Panc1 (cell line): ENCODE measurements around the gene SUCO. TPM values are rescaled to one million over a fixed set of nuclear protein-coding genes. Genes with fewer than 3 reads are reported as not detected.

Experiments used
- ATAC-seq: fragments of 200-7000 bp; cut with Tn5 transposase; 2 replicates; pipeline ENCODE4 v1.9.1; 2020; ENCODE audit warnings: mild to moderate bottlenecking, moderate library complexity
- BruUV-seq: library from RNA; stranded (reverse); fragments of 400-500 nt; replicated peaks from 2 replicates; lab custom pipeline; 2021; lab: Mats Ljungman, UMichigan
- CTCF ChIA-PET: fragments of 300-600 bp; sonication (Branson Sonifier 250); formaldehyde crosslinking; loops from one replicate; lab custom pipeline; 2022; ENCODE audit warnings: antibody characterized with exemption; lab: Charles Lee
- POLR2A ChIA-PET: fragments of 300-600 bp; sonication (Branson Sonifier 250); formaldehyde crosslinking; loops from one replicate; lab custom pipeline; 2022; ENCODE audit warnings: antibody characterized with exemption; lab: Charles Lee
- DNase-seq: peaks from one replicate; pipeline ENCODE4 v3.0.0-alpha.2; 2010; ENCODE audit warnings: low read depth, low spot score
- H3K27ac ChIP-seq: 2 replicates; pipeline ENCODE4 v1.5.1; 2011; ENCODE audit warnings: mild to moderate bottlenecking, low read length, inconsistent platforms
- H3K27me3 ChIP-seq: fragments of 200-500 bp; sonication (Bioruptor generic); 2 replicates; pipeline ENCODE4 v1.6.0; 2014; ENCODE audit warnings: low read length, inconsistent platforms; ENCODE audit not compliant: control insufficient read depth, insufficient read depth
- H3K36me3 ChIP-seq: fragments of 200-500 bp; sonication (Bioruptor generic); 2 replicates; pipeline ENCODE4 v1.5.1; 2014; ENCODE audit warnings: inconsistent platforms, mild to moderate bottlenecking, low read length, moderate library complexity; ENCODE audit not compliant: control insufficient read depth, insufficient read depth
- H3K4me1 ChIP-seq: 2 replicates; pipeline ENCODE4 v1.5.1; 2011; ENCODE audit warnings: inconsistent platforms, mild to moderate bottlenecking, low read length, moderate library complexity; ENCODE audit not compliant: control insufficient read depth, insufficient read depth
- H3K4me3 ChIP-seq, 2 experiments: 2 replicates each; pipeline ENCODE4 v1.5.1; 2011 to 2012; ENCODE audit warnings: low read depth in 2 of 2, low read length in 2 of 2, mild to moderate bottlenecking in 2 of 2, inconsistent platforms in 1 of 2, moderate library complexity in 1 of 2
- H3K9me3 ChIP-seq: fragments of 200-500 bp; sonication (Bioruptor generic); 2 replicates; pipeline ENCODE4 v1.5.1; 2014; ENCODE audit warnings: low read depth, mild to moderate bottlenecking, inconsistent platforms, low read length, moderate library complexity; ENCODE audit not compliant: control insufficient read depth, insufficient read depth
- POLR2AphosphoS5 ChIP-seq: IDR thresholded peaks from 2 replicates; pipeline ENCODE4 v1.6.1; 2012; ENCODE audit warnings: mild to moderate bottlenecking, low read depth, low read length, moderate library complexity
- SIN3A ChIP-seq: IDR thresholded peaks from 2 replicates; pipeline ENCODE4 v1.6.1; 2012; ENCODE audit warnings: low read depth, mild to moderate bottlenecking, low read length, moderate library complexity, borderline replicate concordance; ENCODE audit not compliant: insufficient read depth
- TCF7L2 ChIP-seq: IDR thresholded peaks from 2 replicates; pipeline ENCODE4 v1.6.1; 2011; ENCODE audit warnings: mild to moderate bottlenecking, low read depth, low read length, inconsistent platforms
- in situ Hi-C: cut with HindIII; loops from 2 replicates; pipeline ENCODE4 v1.10.0; 2016; ENCODE audit warnings: low sequenced_read_pairs, low pct_unique_long_range_greater_than_20kb
- intact Hi-C: fragments of 100-400 bp; cut with micrococcal nuclease; formaldehyde crosslinking; loops from one replicate; pipeline ENCODE4 v1.10.0; 2022; ENCODE audit not compliant: unreplicated experiment
- total RNA-seq: library from RNA; stranded (reverse); gene quantifications from one replicate; pipeline ENCODE4 v1.2.1, GENCODE V29; 2021; ENCODE audit not compliant: unreplicated experiment
- TF ChIP-seq, protein P1 (sequence below), 2 experiments: IDR thresholded peaks; 2 replicates each; pipeline ENCODE4 v1.6.1; 2011 to 2012; ENCODE audit warnings: low read depth in 2 of 2, control low read depth in 1 of 2, low read length in 1 of 2, mild to moderate bottlenecking in 1 of 2, moderate library complexity in 1 of 2; ENCODE audit not compliant: insufficient read depth in 1 of 2
- TF ChIP-seq, protein P2 (sequence below): fragments of 450-650 bp; IDR thresholded peaks from 2 replicates; pipeline ENCODE4 v1.5.1; 2017; ENCODE audit warnings: mild to moderate bottlenecking

The SUCO gene
- total RNA-seq, 1 experiment from 2014 or later = 31.3 TPM

DNA sequence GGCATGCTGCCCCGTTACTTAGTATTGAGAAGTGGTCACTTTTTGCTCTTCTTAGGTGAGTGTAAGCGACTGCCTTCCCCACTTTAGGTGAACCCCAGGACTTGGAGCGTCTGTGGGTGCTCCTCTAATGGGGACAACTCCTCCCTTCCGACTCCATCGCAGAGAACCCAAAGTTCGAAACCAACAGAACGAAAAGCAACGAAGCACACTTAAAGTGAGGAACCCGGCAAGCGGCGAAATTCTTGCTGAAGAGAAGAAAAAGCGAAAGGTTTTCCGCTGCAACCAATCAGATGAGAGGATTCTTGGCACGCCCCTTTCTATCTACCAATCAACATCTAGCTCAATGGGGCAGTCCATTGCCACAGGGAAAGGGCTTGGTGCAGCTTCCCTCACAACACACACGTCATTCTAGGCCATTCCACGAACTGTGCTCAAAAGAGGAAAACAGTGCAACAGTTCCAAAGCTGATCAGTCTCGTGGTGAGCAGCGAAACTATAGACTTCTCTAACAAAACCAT, 709 bp upstream of the SUCO start:
- H3K4me1 ChIP-seq = peaks cover 29% of the 10 kb centered on the region
- no peaks in the 10 kb centered on the region; the same call in 1 of the 2 replicates for H3K36me3 ChIP-seq
- H3K9me3 ChIP-seq = no peaks in the 10 kb centered on the region
- in situ Hi-C loops (no loop called here), intact Hi-C loops (loop anchor here (5.0 kb wide), 1 partner anchor 85 kb away; no protein-coding TSS in a partner anchor)
- H3K4me3 ChIP-seq = peak overlapping the region; percentile 79 to 97
- CTCF ChIA-PET = interaction anchor here (0.9 kb wide), 1 partner anchor 83 kb away, joined by 3 read pairs; no protein-coding TSS in a partner anchor
- peak overlapping the region; percentile 95 for H3K27ac ChIP-seq
- BruUV-seq = no TSS peak
- POLR2A ChIA-PET = interaction anchor here (0.6 to 0.7 kb wide), 3 partner anchors 16 to 65 kb away, joined by 3 read pairs; no protein-coding TSS in a partner anchor
- TF ChIP-seq POLR2AphosphoS5 = peak; percentile 74
- TF ChIP-seq, protein P1, sequence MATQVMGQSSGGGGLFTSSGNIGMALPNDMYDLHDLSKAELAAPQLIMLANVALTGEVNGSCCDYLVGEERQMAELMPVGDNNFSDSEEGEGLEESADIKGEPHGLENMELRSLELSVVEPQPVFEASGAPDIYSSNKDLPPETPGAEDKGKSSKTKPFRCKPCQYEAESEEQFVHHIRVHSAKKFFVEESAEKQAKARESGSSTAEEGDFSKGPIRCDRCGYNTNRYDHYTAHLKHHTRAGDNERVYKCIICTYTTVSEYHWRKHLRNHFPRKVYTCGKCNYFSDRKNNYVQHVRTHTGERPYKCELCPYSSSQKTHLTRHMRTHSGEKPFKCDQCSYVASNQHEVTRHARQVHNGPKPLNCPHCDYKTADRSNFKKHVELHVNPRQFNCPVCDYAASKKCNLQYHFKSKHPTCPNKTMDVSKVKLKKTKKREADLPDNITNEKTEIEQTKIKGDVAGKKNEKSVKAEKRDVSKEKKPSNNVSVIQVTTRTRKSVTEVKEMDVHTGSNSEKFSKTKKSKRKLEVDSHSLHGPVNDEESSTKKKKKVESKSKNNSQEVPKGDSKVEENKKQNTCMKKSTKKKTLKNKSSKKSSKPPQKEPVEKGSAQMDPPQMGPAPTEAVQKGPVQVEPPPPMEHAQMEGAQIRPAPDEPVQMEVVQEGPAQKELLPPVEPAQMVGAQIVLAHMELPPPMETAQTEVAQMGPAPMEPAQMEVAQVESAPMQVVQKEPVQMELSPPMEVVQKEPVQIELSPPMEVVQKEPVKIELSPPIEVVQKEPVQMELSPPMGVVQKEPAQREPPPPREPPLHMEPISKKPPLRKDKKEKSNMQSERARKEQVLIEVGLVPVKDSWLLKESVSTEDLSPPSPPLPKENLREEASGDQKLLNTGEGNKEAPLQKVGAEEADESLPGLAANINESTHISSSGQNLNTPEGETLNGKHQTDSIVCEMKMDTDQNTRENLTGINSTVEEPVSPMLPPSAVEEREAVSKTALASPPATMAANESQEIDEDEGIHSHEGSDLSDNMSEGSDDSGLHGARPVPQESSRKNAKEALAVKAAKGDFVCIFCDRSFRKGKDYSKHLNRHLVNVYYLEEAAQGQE (IDR thresholded peaks at IDR 0.05; ENCODE audit: insufficient read depth in 1 of 2, low read depth in 2 of 2, low read length in 1 of 2) = no peak
- TF ChIP-seq, protein P2, sequence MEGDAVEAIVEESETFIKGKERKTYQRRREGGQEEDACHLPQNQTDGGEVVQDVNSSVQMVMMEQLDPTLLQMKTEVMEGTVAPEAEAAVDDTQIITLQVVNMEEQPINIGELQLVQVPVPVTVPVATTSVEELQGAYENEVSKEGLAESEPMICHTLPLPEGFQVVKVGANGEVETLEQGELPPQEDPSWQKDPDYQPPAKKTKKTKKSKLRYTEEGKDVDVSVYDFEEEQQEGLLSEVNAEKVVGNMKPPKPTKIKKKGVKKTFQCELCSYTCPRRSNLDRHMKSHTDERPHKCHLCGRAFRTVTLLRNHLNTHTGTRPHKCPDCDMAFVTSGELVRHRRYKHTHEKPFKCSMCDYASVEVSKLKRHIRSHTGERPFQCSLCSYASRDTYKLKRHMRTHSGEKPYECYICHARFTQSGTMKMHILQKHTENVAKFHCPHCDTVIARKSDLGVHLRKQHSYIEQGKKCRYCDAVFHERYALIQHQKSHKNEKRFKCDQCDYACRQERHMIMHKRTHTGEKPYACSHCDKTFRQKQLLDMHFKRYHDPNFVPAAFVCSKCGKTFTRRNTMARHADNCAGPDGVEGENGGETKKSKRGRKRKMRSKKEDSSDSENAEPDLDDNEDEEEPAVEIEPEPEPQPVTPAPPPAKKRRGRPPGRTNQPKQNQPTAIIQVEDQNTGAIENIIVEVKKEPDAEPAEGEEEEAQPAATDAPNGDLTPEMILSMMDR = no peak
- TF ChIP-seq TCF7L2 = no peak
- no peak for TF ChIP-seq SIN3A
- ATAC-seq = peak; percentile 89
- H3K27me3 ChIP-seq = no peaks in the 10 kb centered on the region
- peak; percentile 98 for DNase-seq

DNA sequence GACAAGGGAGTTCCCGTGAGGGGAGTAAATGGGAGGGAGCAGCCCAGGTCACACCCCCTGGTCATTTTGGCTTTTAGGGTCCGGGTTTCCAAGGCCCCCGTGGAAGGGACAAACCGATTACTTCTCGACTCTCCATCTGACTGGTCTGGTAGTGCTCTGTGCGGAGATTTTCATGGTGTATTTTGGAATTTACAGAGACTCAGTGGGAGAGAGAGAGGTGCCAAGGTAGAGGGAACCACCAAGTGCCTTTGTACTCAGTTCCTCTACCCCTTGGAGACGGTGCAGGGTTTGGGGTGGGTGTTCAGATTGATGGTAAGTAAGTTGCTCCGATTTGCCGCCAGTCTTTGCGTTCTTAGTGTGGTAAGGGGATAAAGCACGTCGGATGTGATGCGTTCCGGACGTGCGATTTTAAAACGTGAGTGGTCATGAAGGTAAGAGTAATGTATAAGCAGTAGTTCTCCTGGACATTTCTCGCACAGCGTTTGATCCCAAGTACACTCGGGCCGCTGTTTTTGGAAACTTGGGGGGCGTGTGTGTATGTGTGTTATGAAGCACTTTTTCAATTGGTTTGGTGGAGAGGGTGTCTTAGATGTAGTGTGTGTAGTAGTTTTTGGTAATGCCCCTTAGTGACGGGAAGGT, 682 bp downstream of the SUCO start:
- Histone ChIP-seq H3K27me3 (no peaks in the 10 kb centered on the region), H3K9me3 (no peaks in the 10 kb centered on the region), H3K27ac (peak overlapping the region; percentile 93), H3K4me1 (peaks cover 29% of the 10 kb centered on the region), H3K36me3 (no peaks in the 10 kb centered on the region; the same call in 1 of the 2 replicates), H3K4me3 (peak overlapping the region; percentile 80 to 97)
- DNase-seq (no peak), ATAC-seq (peak; percentile 47)
- BruUV-seq = no TSS peak
- POLR2A ChIA-PET = no interaction called here
- CTCF ChIA-PET = no interaction called here
- in situ Hi-C loops (no loop called here), intact Hi-C loops (loop anchor here (5.0 kb wide), 1 partner anchor 86 kb away; no protein-coding TSS in a partner anchor)
- TF ChIP-seq POLR2AphosphoS5 (no peak), TCF7L2 (no peak), SIN3A (no peak)
- TF ChIP-seq, protein P2 = no peak
- TF ChIP-seq, protein P1 (IDR thresholded peaks at IDR 0.05; ENCODE audit: insufficient read depth in 1 of 2, low read depth in 2 of 2, low read length in 1 of 2) = no peak
